ENCODE data around the gene AKR1A1. TPM values are rescaled to one million over a fixed set of nuclear protein-coding genes. Genes with fewer than 3 reads are reported as not detected.

The AKR1A1 gene
- total and polyA plus RNA-seq, 2 of the 8 experiments (the other 6 are each of a cell fraction or from before 2014, with no cell fraction given): 344 to 435 TPM

- H3K4ac ChIP-seq (replicated peaks; ENCODE audit: insufficient read length, low read depth, low read length): no peak overlapping the region
- no peaks in the 10 kb centered on the region for H3K4me1 ChIP-seq (replicated peaks in 1 of 4; ENCODE audit: control insufficient read depth in 3 of 4, insufficient read depth in 4 of 4, low read length in 3 of 4)
- no peak overlapping the region for H3K9ac ChIP-seq (replicated peaks in 1 of 4; ENCODE audit: extremely low read depth in 1 of 4, low read depth in 3 of 4, low read length in 3 of 4)
- no peak overlapping the region for H4K91ac ChIP-seq (replicated peaks; ENCODE audit: insufficient read length, low read length)
- H4K8ac ChIP-seq (ENCODE audit: extremely low read depth, insufficient read depth, low read length): no peak overlapping the region
- no peak overlapping the region for H3K56ac ChIP-seq (replicated peaks; ENCODE audit: insufficient read length, low read depth, low read length)
- H4K20me1 ChIP-seq (replicated peaks in 1 of 2; ENCODE audit: control insufficient read depth in 1 of 2, insufficient read depth in 2 of 2, low read length in 2 of 2): no peaks in the 10 kb centered on the region
- no peak overlapping the region for H2BK120ac ChIP-seq (replicated peaks; ENCODE audit: low read depth, low read length)
- no peak overlapping the region for H3K4me3 ChIP-seq (ENCODE audit: extremely low read depth in 1 of 4, insufficient read depth in 2 of 4, low read depth in 3 of 4, low read length in 4 of 4)
- no peak overlapping the region for H3K23ac ChIP-seq (ENCODE audit: insufficient read length)
- H2BK12ac ChIP-seq (ENCODE audit: low read depth, low read length): no peak overlapping the region
- no peak overlapping the region for H4K5ac ChIP-seq (ENCODE audit: insufficient read length, low read depth, low read length)
- no peaks in the 10 kb centered on the region for H3K79me2 ChIP-seq (ENCODE audit: control insufficient read depth in 1 of 2, insufficient read depth in 2 of 2, low read length in 2 of 2)
- no peak overlapping the region for H3K18ac ChIP-seq (ENCODE audit: extremely low read depth, low read length)
- H2BK20ac ChIP-seq (ENCODE audit: low read length): no peak overlapping the region
- H2BK15ac ChIP-seq (ENCODE audit: low read length): no peak overlapping the region
- H2BK5ac ChIP-seq (ENCODE audit: low read depth, low read length): no peak overlapping the region
- H2AK5ac ChIP-seq (ENCODE audit: low read depth, low read length): no peak overlapping the region
- H3K23me2 ChIP-seq (ENCODE audit: low read depth, low read length): no peaks in the 10 kb centered on the region
- POLR2A ChIA-PET (ENCODE audit: partially characterized antibody): interaction anchor here (1.0 to 35.7 kb wide), 9 partner anchors 9 to 49 kb away, joined by 3 to 741 read pairs (median 5); partner anchors contain the start of genes AKR1A1, NASP and PRDX1
- H2AFZ ChIP-seq (ENCODE audit: low read length): no peak overlapping the region
- H3K27me3 ChIP-seq (replicated peaks in 1 of 4; ENCODE audit: control insufficient read depth in 3 of 4, extremely low read depth in 1 of 4, insufficient read depth in 3 of 4, low read length in 3 of 4): no peaks in the 10 kb centered on the region
- H3K79me1 ChIP-seq (ENCODE audit: low read depth, low read length): no peaks in the 10 kb centered on the region
- no peak overlapping the region for H3K14ac ChIP-seq (ENCODE audit: insufficient read length)
- no peak for FAIRE-seq
- CTCF ChIA-PET (ENCODE audit: partially characterized antibody): interaction anchor here (0.7 to 2.0 kb wide), 8 partner anchors 12 to 175 kb away, joined by 3 to 9 read pairs (median 5); partner anchors contain the start of gene PRDX1
- no peak overlapping the region for H3K27ac ChIP-seq (ENCODE audit: low read depth, low read length)
- no peak overlapping the region for H3K4me2 ChIP-seq (ENCODE audit: insufficient read depth in 1 of 2, low read depth in 2 of 2, low read length in 2 of 2)
- no peak for DNase-seq (ENCODE audit: low read depth in 1 of 2, low spot score in 2 of 2)
- no peaks in the 10 kb centered on the region for H3K36me3 ChIP-seq (ENCODE audit: control insufficient read depth in 2 of 4, insufficient read depth in 4 of 4, low read length in 3 of 4)
- no peaks in the 10 kb centered on the region for H3K9me3 ChIP-seq (ENCODE audit: insufficient read depth in 2 of 2, low read depth in 1 of 2, low read length in 1 of 2)
- 91% methylated on average over 6 of the region's 6 CpGs; no CpG with 5 or more reads in 1 of the 2 experiments for WGBS, 2 experiments (ENCODE audit: extremely low coverage in 1 of 2, insufficient coverage in 1 of 2, insufficient read length in 1 of 2, insufficient replicate concordance in 2 of 2, low coverage in 1 of 2, low lambda C conversion rate in 2 of 2, missing lambda C conversion rate in 1 of 2)
- no peak for TF ChIP-seq ASH2L (IDR thresholded peaks at IDR 0.05; ENCODE audit: low read length)
- no peak for TF ChIP-seq GABPA (IDR thresholded peaks at IDR 0.05; ENCODE audit: borderline replicate concordance, insufficient read depth, low read length)
- TF ChIP-seq RAD21 (IDR thresholded peaks at IDR 0.05 in 1 of 2, conservative IDR thresholded peaks at IDR 0.05 in 1 of 2; ENCODE audit: low read depth in 2 of 2, low read length in 2 of 2): no peak
- no peak for TF ChIP-seq CHD1 (IDR thresholded peaks at IDR 0.05; ENCODE audit: low read depth, low read length)
- TF ChIP-seq MAX (IDR thresholded peaks at IDR 0.05): no peak
- TF ChIP-seq CHD2 (IDR thresholded peaks at IDR 0.05; ENCODE audit: low read length): no peak
- no peak for TF ChIP-seq JUN (IDR thresholded peaks at IDR 0.05; ENCODE audit: low read depth, low read length)
- no peak for TF ChIP-seq SUZ12 (IDR thresholded peaks at IDR 0.05; ENCODE audit: low read length)
- no peak for TF ChIP-seq BRCA1 (IDR thresholded peaks at IDR 0.05; ENCODE audit: low read depth, low read length)
- no peak for TF ChIP-seq HDAC6 (IDR thresholded peaks at IDR 0.05; ENCODE audit: low read depth, low read length)
- TF ChIP-seq KDM1A (IDR thresholded peaks at IDR 0.05; ENCODE audit: borderline replicate concordance, low read length): no peak
- TF ChIP-seq POLR2AphosphoS5 (IDR thresholded peaks at IDR 0.05; ENCODE audit: low read depth, low read length): no peak
- no peak for TF ChIP-seq YY1 (IDR thresholded peaks at IDR 0.05; ENCODE audit: low read depth, low read length)
Observed at GRCh38 chr1:45535988-45536766, 14.4 kb upstream of the AKR1A1 start.
